Activated naive CD8-positive, alpha-beta T cell treated with anti-CD3 and anti-CD28 coated beads for 36 hours (primary cell): ENCODE data around the gene ZBED3. TPM values are rescaled to one million over a fixed set of nuclear protein-coding genes. Genes with fewer than 3 reads are reported as not detected.

Experiments used
- DNase-seq: peaks from one replicate; pipeline ENCODE4 v3.0.0; 2021
- H3K27ac Mint-ChIP-seq: one replicate; pipeline ENCODE4 v1.8.0; 2022; ENCODE audit warnings: mild to moderate bottlenecking, moderate library complexity, mixed read lengths
- H3K27me3 Mint-ChIP-seq: one replicate; pipeline ENCODE4 v1.8.0; 2022; ENCODE audit warnings: mild to moderate bottlenecking, mixed read lengths
- H3K36me3 Mint-ChIP-seq: one replicate; pipeline ENCODE4 v1.8.0; 2021; ENCODE audit warnings: mild to moderate bottlenecking, mixed read lengths
- H3K4me1 Mint-ChIP-seq: one replicate; pipeline ENCODE4 v1.8.0; 2021; ENCODE audit warnings: mixed read lengths
- H3K4me3 Mint-ChIP-seq: one replicate; pipeline ENCODE4 v1.8.0; 2022; ENCODE audit warnings: mild to moderate bottlenecking, moderate library complexity, mixed read lengths
- H3K9me3 Mint-ChIP-seq: one replicate; pipeline ENCODE4 v1.8.0; 2022; ENCODE audit warnings: mixed read lengths
- total RNA-seq, 2 experiments: library from RNA; stranded (reverse); gene quantifications; one replicate each; pipeline ENCODE4 v1.2.3, GENCODE V29; 2021

ZBED3 gene
- total RNA-seq, 2 experiments from 2014 or later, result 6.3 to 8.0 TPM

- Mint-ChIP-seq H3K27me3 (no peaks in the 10 kb centered on the region), H3K36me3 (peaks cover 28% of the 10 kb centered on the region), H3K4me3 (no peak overlapping the region)
Measured at GRCh38 chr5:77035950-77036349, 51.1 kb downstream of the ZBED3 start.

GRCh38 chr5:77033338-77033737 is 53.7 kb downstream of the ZBED3 start:
- H3K27ac Mint-ChIP-seq, result no peak overlapping the region
- DNase-seq, result no peak
- H3K36me3 Mint-ChIP-seq, result peaks cover 36% of the 10 kb centered on the region
- no peak overlapping the region for H3K4me3 Mint-ChIP-seq
- no peaks in the 10 kb centered on the region for H3K27me3 Mint-ChIP-seq
- peaks cover 31% of the 10 kb centered on the region for H3K4me1 Mint-ChIP-seq
- peaks cover 15% of the 10 kb centered on the region for H3K9me3 Mint-ChIP-seq

More at GRCh38 chr5:77035950-77036349, 51.1 kb downstream of the ZBED3 start:
- DNase-seq, result no peak
- H3K27ac Mint-ChIP-seq, result no peak overlapping the region
- H3K4me1 Mint-ChIP-seq, result peaks cover 29% of the 10 kb centered on the region
- no peaks in the 10 kb centered on the region for H3K9me3 Mint-ChIP-seq

GRCh38 chr5:77032635-77033034 is 54.5 kb downstream of the ZBED3 start:
- Mint-ChIP-seq H3K36me3 (peaks cover 40% of the 10 kb centered on the region), H3K4me1 (peaks cover 31% of the 10 kb centered on the region), H3K27ac (no peak overlapping the region), H3K9me3 (peaks cover 18% of the 10 kb centered on the region), H3K4me3 (no peak overlapping the region), H3K27me3 (no peaks in the 10 kb centered on the region)
- DNase-seq, result no peak

- Mint-ChIP-seq H3K4me1 (peaks cover 31% of the 10 kb centered on the region), H3K9me3 (peaks cover 18% of the 10 kb centered on the region), H3K27ac (peak overlapping the region; percentile 92), H3K4me3 (peak overlapping the region; percentile 93), H3K36me3 (peaks cover 40% of the 10 kb centered on the region), H3K27me3 (no peaks in the 10 kb centered on the region)
- no peak for DNase-seq
Measured at GRCh38 chr5:77031891-77032290, 55.2 kb downstream of the ZBED3 start.

- peaks cover 28% of the 10 kb centered on the region for H3K4me1 Mint-ChIP-seq
- H3K27ac Mint-ChIP-seq, result peak within 1 kb of the TSS; percentile 92
- peak; percentile 91 for DNase-seq
- no peaks in the 10 kb centered on the region for H3K27me3 Mint-ChIP-seq
- H3K9me3 Mint-ChIP-seq, result peaks cover 19% of the 10 kb centered on the region
- peaks cover 37% of the 10 kb centered on the region for H3K36me3 Mint-ChIP-seq
- peak within 1 kb of the TSS; percentile 93 for H3K4me3 Mint-ChIP-seq
Measured at GRCh38 chr5:77030097-77031071, 56.7 kb downstream of the ZBED3 start, which contains the start of gene AGGF1. Gene AGGF1, plus strand, starts transcription at chr5:77030404. Its CDS starts 363 bp downstream, at chr5:77030767.

GRCh38 chr5:77029376-77029885 is 57.7 kb downstream of the ZBED3 start:
- Mint-ChIP-seq H3K36me3 (peaks cover 32% of the 10 kb centered on the region), H3K9me3 (peaks cover 19% of the 10 kb centered on the region), H3K27ac (no peak overlapping the region), H3K4me3 (peak overlapping the region; percentile 93), H3K27me3 (no peaks in the 10 kb centered on the region), H3K4me1 (peaks cover 26% of the 10 kb centered on the region)
- DNase-seq, result no peak

- peaks cover 32% of the 10 kb centered on the region for H3K36me3 Mint-ChIP-seq
- peaks cover 24% of the 10 kb centered on the region for H3K4me1 Mint-ChIP-seq
- no peaks in the 10 kb centered on the region for H3K27me3 Mint-ChIP-seq
- peaks cover 19% of the 10 kb centered on the region for H3K9me3 Mint-ChIP-seq
- no peak for DNase-seq
- no peak overlapping the region for H3K4me3 Mint-ChIP-seq
- no peak overlapping the region for H3K27ac Mint-ChIP-seq
Measured at GRCh38 chr5:77028631-77029375, 58.3 kb downstream of the ZBED3 start.

- Mint-ChIP-seq H3K4me1 (no peaks in the 10 kb centered on the region), H3K27me3 (peaks cover 7% of the 10 kb centered on the region), H3K36me3 (peaks cover 15% of the 10 kb centered on the region), H3K4me3 (no peak overlapping the region), H3K27ac (no peak overlapping the region), H3K9me3 (peaks cover 15% of the 10 kb centered on the region)
- DNase-seq, result no peak
Measured at GRCh38 chr5:77024490-77024889, 62.6 kb downstream of the ZBED3 start.

- DNase-seq, result no peak
- H3K36me3 Mint-ChIP-seq, result no peaks in the 10 kb centered on the region
- peaks cover 4% of the 10 kb centered on the region for H3K9me3 Mint-ChIP-seq
- H3K27ac Mint-ChIP-seq, result no peak overlapping the region
- H3K4me3 Mint-ChIP-seq, result no peak overlapping the region
- H3K4me1 Mint-ChIP-seq, result no peaks in the 10 kb centered on the region
- H3K27me3 Mint-ChIP-seq, result peaks cover 13% of the 10 kb centered on the region
Measured at GRCh38 chr5:77022511-77023417, 64.3 kb downstream of the ZBED3 start.

Other genes with a start within 250 kb of the ZBED3 start
- under 1 TPM in 1 of 2 experiments, not detected in 1; 0.23 TPM for gene S100Z, start 237.3 kb downstream of the ZBED3 start, total RNA-seq
- not detected for gene CRHBP, start 134.2 kb downstream of the ZBED3 start, total RNA-seq
- 10 to 100 TPM; 28.7 to 29.2 TPM for gene AGGF1, start 56.9 kb downstream of the ZBED3 start, total RNA-seq
- under 1 TPM in 1 of 2 experiments, not detected in 1; 0.16 TPM for gene PDE8B, start 123.4 kb upstream of the ZBED3 start, total RNA-seq